Cardiac muscle cell (in vitro differentiated cells and primary cell): ENCODE results near the gene ZNF143. TPM values are rescaled to one million over a fixed set of nuclear protein-coding genes. Genes with fewer than 3 reads are reported as not detected.
A peak's percentile ranks its signal among the peaks of the same experiment; 100 is the strongest.
"Not testable (repeated sequence)": the region's sequence is repeated elsewhere in the genome, so short reads cannot be mapped to it uniquely, and the experiment has no call there.

Source experiments
- DNase-seq, 2 donors: peaks; one replicate each; pipeline versions ENCODE4 v3.0.0 to v3.0.0-alpha.2; 2010 to 2017; ENCODE audit warnings: low read depth in 1 of 2, low spot score in 1 of 2
- H3K27ac ChIP-seq: fragments of 200-600 bp; sonication (generic); 2 replicates; pipeline ENCODE4 v1.5.1; 2016
- H3K27me3 ChIP-seq: fragments of 200-600 bp; sonication (generic); 2 replicates; pipeline ENCODE4 v1.6.0; 2016; ENCODE audit warnings: control low read depth
- H3K36me3 ChIP-seq: fragments of 200-600 bp; sonication (generic); 2 replicates; pipeline ENCODE4 v1.5.1; 2016; ENCODE audit warnings: control low read depth
- H3K4me1 ChIP-seq: fragments of 200-600 bp; sonication (generic); 2 replicates; pipeline ENCODE4 v1.8.1; 2017; ENCODE audit warnings: low read depth, mild to moderate bottlenecking, mixed run types
- H3K4me3 ChIP-seq: fragments of 200-600 bp; sonication (generic); 2 replicates; pipeline ENCODE4 v1.5.1; 2016; ENCODE audit warnings: mild to moderate bottlenecking
- H3K9me3 ChIP-seq: fragments of 200-600 bp; sonication (generic); 2 replicates; pipeline ENCODE4 v1.5.1; 2017; ENCODE audit warnings: low read depth, mild to moderate bottlenecking, control low read depth
- polyA plus RNA-seq: library from polyadenylated mRNA; unstranded; fragments of >200 nt; fragmentation: Nextera tagmentation; extraction: Ambion mirVana; gene quantifications from 2 replicates; pipeline ENCODE4 v1.2.1, GENCODE V29; 2016
- total RNA-seq: library from RNA; depleted of rRNA; stranded (reverse); fragments of >200 nt; gene quantifications from 2 replicates; pipeline ENCODE4 v1.2.3, GENCODE V29; 2016
- TF ChIP-seq, protein P1 (sequence below): IDR thresholded peaks from 2 replicates; pipeline ENCODE4 v1.5.1; 2012; ENCODE audit warnings: low read depth, mild to moderate bottlenecking, low read length

The ZNF143 gene
- total and polyA plus RNA-seq, 2 experiments from 2014 or later: 28.7 to 73.7 TPM

DNA sequence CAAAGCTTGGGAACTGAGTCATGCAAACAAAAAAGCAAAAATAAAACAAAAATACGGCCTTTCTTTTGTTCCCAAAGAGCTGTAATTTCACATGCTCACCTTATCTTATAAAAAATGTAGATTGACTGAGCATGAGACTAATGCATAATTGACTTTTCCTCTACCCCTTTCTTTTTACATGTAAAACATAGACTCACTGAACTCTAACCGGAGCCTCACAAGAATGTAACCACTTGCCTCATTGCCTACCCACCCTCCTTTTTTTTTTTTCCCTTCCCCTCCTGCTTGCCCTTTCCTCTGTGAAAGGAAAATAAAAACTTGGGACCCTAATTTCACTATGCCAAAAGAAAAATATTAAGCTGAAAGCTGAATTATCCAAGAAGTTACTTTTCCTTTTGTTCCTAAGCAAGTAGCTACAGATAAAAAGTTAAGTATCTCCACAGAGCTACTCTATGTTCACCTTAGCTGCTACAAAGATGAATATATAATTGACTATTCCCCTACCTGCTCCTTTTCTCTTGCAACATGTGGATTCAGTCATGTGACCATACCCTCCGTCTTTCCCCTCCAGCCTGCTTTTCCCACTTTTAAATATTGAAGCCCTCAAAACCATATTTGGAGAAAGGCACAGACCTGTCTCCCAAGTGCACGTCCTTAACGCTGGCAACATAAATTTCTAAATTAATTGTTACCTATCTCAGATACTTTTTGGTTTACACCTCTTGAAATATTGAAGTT is 73.1 kb downstream of the ZNF143 start:
- Histone ChIP-seq H3K27ac (no peak overlapping the region), H3K27me3 (no peaks in the 10 kb centered on the region), H3K9me3 (no peaks in the 10 kb centered on the region), H3K4me1 (peaks cover 31% of the 10 kb centered on the region), H3K4me3 (no peak overlapping the region), H3K36me3 (no peaks in the 10 kb centered on the region)
- TF ChIP-seq, protein P1, sequence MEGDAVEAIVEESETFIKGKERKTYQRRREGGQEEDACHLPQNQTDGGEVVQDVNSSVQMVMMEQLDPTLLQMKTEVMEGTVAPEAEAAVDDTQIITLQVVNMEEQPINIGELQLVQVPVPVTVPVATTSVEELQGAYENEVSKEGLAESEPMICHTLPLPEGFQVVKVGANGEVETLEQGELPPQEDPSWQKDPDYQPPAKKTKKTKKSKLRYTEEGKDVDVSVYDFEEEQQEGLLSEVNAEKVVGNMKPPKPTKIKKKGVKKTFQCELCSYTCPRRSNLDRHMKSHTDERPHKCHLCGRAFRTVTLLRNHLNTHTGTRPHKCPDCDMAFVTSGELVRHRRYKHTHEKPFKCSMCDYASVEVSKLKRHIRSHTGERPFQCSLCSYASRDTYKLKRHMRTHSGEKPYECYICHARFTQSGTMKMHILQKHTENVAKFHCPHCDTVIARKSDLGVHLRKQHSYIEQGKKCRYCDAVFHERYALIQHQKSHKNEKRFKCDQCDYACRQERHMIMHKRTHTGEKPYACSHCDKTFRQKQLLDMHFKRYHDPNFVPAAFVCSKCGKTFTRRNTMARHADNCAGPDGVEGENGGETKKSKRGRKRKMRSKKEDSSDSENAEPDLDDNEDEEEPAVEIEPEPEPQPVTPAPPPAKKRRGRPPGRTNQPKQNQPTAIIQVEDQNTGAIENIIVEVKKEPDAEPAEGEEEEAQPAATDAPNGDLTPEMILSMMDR: no peak
- peak in 1 of 2 donors; percentile 36 for DNase-seq

DNA sequence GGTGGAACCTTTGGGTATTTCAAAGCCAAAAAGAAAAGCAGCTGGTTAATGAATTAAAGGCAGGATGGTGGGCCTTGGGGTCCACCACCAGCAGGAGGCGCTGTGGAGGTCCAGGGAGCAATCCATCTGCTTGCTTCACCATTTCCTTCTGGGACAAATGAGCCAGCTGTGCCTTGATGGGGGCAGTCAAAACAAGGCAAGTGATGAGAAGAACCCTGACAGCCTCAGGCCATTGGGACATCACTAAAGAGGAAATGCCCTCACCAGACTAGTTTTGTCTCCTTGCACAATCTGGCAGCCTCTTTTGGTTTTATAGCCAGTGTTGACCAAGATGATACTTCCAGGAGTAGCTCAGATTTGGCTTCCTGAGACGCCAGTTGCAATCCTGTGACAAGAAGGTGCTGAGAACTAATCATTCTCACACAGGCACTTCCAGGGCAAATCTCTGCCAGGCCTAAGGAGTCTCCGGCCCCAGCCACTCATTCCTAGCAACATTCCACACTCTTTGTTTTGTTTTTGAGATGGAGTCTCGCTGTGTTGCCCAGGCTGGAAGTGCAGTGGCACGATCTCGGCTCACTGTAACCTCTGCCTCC is 74.5 kb downstream of the ZNF143 start:
- Histone ChIP-seq H3K4me1 (peaks cover 19% of the 10 kb centered on the region), H3K4me3 (no peak overlapping the region), H3K27ac (no peak overlapping the region), H3K27me3 (no peaks in the 10 kb centered on the region), H3K9me3 (no peaks in the 10 kb centered on the region), H3K36me3 (no peaks in the 10 kb centered on the region)
- TF ChIP-seq, protein P1: peak; percentile 82
- DNase-seq: peak; percentile 65 to 87

DNA sequence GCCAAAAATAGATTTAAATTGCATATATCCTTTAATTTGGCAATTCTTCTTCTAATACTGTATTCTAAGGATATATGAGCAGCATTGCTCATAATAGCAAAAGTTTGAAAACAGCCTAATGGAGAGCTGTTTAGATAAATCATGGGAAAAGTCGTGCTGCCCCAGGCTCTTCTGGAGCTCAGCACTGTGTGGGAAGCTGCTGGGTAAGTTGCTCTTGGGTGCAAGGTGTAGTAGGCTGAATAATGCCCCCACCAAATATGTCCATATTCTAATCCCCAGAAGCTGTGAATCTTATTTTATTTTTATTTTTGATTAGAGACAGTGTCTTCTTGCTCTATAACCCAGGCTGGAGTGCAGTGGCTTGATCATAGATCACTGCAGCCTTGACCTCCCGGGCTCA is 77.7 kb downstream of the ZNF143 start:
- DNase-seq: no peak
- TF ChIP-seq, protein P1: no peak
- Histone ChIP-seq H3K27me3 (no peaks in the 10 kb centered on the region), H3K27ac (no peak overlapping the region), H3K9me3 (no peaks in the 10 kb centered on the region), H3K36me3 (no peaks in the 10 kb centered on the region), H3K4me3 (no peak overlapping the region), H3K4me1 (peaks cover 9% of the 10 kb centered on the region)

DNA sequence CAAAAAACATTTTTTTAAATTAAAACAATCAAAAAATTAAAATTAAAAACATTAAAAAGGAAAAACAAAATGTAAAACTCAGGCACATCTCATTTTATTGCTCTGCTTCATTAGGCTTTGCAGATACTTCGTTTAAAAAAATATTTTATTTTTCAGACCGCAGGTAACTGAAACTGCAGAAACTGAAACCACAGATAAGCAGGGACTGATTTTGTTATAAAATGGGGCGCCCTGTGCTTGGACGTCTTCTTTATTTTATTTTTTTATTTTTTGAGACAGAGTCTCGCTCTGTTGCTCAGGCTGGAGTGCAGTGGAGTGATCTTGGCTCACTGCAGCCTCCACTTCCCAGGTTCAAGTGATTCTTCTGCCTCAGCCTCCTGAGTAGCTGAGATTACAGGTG is 88.4 kb downstream of the ZNF143 start:
- H3K4me3 ChIP-seq, DNase-seq, H3K36me3 ChIP-seq, H3K9me3 ChIP-seq, H3K27me3 ChIP-seq: not testable (repeated sequence)
- Histone ChIP-seq H3K4me1 (peaks cover 12% of the 10 kb centered on the region), H3K27ac (peak overlapping the region; percentile 95)

GRCh38 chr11:9550191-9550628 is 89.4 kb downstream of the ZNF143 start:
- Histone ChIP-seq H3K27me3 (no peaks in the 10 kb centered on the region), H3K9me3 (no peaks in the 10 kb centered on the region), H3K36me3 (no peaks in the 10 kb centered on the region), H3K4me1 (peaks cover 12% of the 10 kb centered on the region), H3K4me3 (no peak overlapping the region), H3K27ac (peak overlapping the region; percentile 95)
- DNase-seq: no peak
- TF ChIP-seq, protein P1: no peak

GRCh38 chr11:9561279-9561982 is 100.6 kb downstream of the ZNF143 start:
- peaks cover 15% of the 10 kb centered on the region for H3K4me1 ChIP-seq
- no peak for DNase-seq
- no peaks in the 10 kb centered on the region for H3K27me3 ChIP-seq
- TF ChIP-seq, protein P1: no peak
- H3K36me3 ChIP-seq: no peaks in the 10 kb centered on the region
- H3K27ac ChIP-seq: no peak overlapping the region
- H3K9me3 ChIP-seq: no peaks in the 10 kb centered on the region
- H3K4me3 ChIP-seq: no peak overlapping the region
